HL-60 (cell line): ENCODE data around the gene IQGAP2.

Experiments used
- GABPA ChIP-seq: IDR thresholded peaks from 2 replicates; pipeline ENCODE4 v1.6.1; 2012; ENCODE audit warnings: low read depth
- POLR2AphosphoS5 ChIP-seq: IDR thresholded peaks from 2 replicates; pipeline ENCODE4 v1.6.1; 2012; ENCODE audit warnings: low read depth
- SPI1 ChIP-seq: IDR thresholded peaks from 2 replicates; pipeline ENCODE4 v1.6.1; 2012; ENCODE audit warnings: low read depth, mild to moderate bottlenecking, borderline replicate concordance
- TF ChIP-seq, protein P1 (sequence below): IDR thresholded peaks from one replicate; pipeline ENCODE4 v1.5.1; 2011; ENCODE audit warnings: low read length, control low read depth, inconsistent platforms; ENCODE audit not compliant: insufficient read depth
- TF ChIP-seq, protein P2 (sequence below): IDR thresholded peaks from 2 replicates; pipeline ENCODE4 v1.6.1; 2012; ENCODE audit warnings: low read depth; ENCODE audit not compliant: insufficient replicate concordance

DNA sequence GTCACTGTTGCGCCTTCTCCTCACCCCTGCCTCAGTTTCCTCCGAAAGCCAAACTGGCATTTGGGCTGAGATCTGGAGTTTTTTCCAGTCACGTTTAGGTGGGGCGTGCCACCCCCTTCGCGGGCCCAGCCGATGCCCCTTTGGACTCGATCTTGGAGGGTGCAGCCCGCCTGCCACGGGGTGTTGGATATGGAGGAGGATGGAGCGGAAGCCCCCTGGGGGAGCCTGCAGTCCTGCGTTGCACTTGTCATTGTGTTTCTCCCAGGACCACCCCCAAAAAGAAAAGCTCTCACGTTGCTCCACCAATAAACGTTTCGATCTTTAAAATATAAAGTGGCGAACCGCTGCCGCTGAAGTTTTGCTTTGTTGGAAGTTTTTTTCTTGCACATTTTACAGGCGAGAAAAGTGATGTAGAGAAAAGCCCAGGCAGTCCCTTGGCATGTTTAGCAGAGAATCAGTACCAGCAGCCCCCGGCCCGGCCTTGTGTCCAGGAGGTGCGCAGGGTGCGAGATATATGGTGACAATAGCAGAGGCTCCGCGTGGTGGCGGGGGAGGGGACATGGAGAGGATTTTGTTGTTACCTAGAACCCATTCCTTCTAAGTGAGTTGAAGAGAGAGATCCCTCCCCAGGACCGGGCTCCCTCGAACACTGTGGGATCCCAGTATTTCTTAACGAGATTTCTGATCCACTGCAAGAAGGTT lies 313.5 kb downstream of the IQGAP2 start:
- TF ChIP-seq, protein P1, sequence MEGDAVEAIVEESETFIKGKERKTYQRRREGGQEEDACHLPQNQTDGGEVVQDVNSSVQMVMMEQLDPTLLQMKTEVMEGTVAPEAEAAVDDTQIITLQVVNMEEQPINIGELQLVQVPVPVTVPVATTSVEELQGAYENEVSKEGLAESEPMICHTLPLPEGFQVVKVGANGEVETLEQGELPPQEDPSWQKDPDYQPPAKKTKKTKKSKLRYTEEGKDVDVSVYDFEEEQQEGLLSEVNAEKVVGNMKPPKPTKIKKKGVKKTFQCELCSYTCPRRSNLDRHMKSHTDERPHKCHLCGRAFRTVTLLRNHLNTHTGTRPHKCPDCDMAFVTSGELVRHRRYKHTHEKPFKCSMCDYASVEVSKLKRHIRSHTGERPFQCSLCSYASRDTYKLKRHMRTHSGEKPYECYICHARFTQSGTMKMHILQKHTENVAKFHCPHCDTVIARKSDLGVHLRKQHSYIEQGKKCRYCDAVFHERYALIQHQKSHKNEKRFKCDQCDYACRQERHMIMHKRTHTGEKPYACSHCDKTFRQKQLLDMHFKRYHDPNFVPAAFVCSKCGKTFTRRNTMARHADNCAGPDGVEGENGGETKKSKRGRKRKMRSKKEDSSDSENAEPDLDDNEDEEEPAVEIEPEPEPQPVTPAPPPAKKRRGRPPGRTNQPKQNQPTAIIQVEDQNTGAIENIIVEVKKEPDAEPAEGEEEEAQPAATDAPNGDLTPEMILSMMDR = no peak
- TF ChIP-seq POLR2AphosphoS5 (no peak), SPI1 (no peak), GABPA (no peak)
- TF ChIP-seq, protein P2, sequence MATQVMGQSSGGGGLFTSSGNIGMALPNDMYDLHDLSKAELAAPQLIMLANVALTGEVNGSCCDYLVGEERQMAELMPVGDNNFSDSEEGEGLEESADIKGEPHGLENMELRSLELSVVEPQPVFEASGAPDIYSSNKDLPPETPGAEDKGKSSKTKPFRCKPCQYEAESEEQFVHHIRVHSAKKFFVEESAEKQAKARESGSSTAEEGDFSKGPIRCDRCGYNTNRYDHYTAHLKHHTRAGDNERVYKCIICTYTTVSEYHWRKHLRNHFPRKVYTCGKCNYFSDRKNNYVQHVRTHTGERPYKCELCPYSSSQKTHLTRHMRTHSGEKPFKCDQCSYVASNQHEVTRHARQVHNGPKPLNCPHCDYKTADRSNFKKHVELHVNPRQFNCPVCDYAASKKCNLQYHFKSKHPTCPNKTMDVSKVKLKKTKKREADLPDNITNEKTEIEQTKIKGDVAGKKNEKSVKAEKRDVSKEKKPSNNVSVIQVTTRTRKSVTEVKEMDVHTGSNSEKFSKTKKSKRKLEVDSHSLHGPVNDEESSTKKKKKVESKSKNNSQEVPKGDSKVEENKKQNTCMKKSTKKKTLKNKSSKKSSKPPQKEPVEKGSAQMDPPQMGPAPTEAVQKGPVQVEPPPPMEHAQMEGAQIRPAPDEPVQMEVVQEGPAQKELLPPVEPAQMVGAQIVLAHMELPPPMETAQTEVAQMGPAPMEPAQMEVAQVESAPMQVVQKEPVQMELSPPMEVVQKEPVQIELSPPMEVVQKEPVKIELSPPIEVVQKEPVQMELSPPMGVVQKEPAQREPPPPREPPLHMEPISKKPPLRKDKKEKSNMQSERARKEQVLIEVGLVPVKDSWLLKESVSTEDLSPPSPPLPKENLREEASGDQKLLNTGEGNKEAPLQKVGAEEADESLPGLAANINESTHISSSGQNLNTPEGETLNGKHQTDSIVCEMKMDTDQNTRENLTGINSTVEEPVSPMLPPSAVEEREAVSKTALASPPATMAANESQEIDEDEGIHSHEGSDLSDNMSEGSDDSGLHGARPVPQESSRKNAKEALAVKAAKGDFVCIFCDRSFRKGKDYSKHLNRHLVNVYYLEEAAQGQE = no peak
